ENCODE results near the gene TCEANC.

TCEANC gene

DNA sequence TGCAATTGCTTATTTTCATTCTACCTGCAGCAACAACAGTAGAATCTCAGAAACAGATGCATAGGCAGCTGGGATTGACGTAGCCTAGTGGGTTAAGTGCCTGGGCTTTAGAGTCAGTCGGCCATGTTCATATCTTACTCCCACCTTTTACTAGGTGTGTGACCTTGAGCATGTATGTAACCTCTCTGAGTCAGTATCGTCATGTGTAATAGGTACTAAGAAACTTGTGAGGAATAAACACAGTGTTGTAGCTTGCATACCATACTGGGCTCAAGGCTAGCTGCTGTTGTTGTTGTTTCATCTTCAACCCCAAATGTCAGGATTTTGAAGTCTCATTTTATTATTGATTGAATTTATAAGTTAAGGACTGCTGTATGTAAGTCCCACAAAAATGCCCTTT lies 50.2 kb downstream of the TCEANC start:
- no peak for DNase-seq
- in situ Hi-C loops (cut with MboI; ENCODE audit: low pct_unique_long_range_greater_than_20kb, low sequenced_read_pairs): no loop called here

DNA sequence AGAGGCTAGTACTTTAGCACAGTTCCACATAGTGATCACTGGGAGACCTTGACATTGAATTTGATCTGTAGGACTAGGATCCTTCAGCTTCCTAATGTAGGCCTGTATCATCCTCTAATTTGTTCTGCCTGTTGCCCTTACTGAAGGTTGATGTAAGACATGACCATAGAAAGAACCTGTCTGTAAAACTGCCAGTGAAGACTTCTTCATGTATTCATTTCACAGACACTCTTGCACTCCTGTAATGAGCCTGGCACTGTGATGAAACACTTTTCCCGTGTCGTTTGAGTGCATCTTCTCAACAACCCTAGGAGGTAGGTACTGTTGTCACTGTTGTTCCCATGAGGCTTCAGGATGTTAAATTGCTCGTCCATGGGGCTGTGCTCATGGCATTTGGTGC lies 50.6 kb downstream of the TCEANC start:
- DNase-seq: no peak
- in situ Hi-C loops (cut with MboI; ENCODE audit: low pct_unique_long_range_greater_than_20kb, low sequenced_read_pairs): no loop called here

DNA sequence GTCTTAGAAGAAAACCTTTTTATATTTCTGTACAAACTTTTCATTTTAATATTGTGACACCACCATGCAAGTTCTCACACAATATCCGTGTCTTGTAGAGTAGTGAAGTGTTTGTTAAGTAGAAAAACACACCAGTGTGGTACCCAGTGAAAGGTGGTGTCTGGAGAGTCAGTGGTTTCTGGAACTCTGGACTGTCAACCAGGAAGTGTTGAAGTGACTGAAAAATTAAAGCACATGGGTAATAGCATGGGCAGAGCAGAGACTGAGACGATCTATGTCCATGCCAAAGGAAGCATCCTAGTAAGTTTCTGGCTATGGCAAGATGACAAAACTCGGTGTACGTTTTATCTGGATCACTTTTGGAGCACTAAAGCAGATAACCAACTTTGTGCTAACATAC lies 58.2 kb downstream of the TCEANC start:
- in situ Hi-C loops (cut with MboI; ENCODE audit: low pct_unique_long_range_greater_than_20kb, low sequenced_read_pairs): no loop called here
- no peak for DNase-seq
